A673 (cell line): ENCODE data around the gene NPNT.

Experiments used
- CTCF ChIP-seq: fragments of 300-800, 200-600 bp; sonication (generic); conservative IDR thresholded peaks from 2 replicates; pipeline ENCODE4 v1.5.1; 2017; ENCODE audit warnings: low read depth, mild to moderate bottlenecking, antibody characterized with exemption, low read length, moderate library complexity, mixed read lengths
- EZH2 ChIP-seq: fragments of 200-600 bp; sonication (generic); IDR thresholded peaks from 2 replicates; pipeline ENCODE4 v1.6.1; 2017; ENCODE audit warnings: borderline replicate concordance, low read depth, mild to moderate bottlenecking, mixed read lengths, antibody characterized with exemption, low read length; ENCODE audit not compliant: poor library complexity, severe bottlenecking

DNA sequence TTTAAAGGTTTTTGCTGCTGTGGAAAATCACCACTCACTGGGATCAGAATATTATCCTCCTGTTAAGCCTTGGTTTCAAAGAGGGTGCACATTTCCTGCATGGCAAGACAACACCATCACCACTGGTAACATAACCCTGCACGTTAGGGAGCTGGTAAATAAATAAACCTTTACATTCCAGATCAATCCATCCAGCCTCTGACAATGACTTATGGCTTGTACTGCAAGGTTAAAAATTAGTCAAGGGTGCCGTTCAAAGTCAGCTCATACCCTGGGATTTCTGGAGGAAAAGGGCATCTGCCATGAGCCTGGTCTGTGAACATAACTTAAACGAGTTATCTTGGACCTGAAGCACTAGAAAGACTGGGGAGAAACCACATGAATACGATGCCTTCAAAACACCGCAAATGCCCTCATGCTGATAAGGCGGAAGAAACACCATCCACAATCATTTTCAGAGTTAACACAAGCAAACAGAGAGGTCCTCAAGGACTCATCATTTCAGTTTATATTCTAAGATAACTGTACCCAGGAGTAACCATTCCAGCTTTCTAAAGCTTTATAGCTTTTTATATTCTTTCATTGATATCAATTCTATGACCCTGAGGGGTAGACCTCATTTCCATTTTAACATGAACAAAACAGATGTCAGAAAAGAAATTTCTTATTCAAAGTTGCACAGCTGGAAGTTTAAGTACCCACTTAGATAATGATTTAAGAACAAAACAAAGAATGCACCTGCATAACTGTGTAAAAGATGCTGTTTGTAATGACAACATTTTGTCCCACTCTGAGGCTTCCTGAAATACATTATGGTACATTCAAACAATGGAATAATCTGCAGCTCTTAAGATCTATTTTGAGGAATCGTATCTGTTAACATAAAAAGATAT lies 103.1 kb downstream of the NPNT start:
- no peak for TF ChIP-seq CTCF
- no peak for TF ChIP-seq EZH2
